H9 (cell line): ENCODE data around the gene UBE4B. TPM values are rescaled to one million over a fixed set of nuclear protein-coding genes. Genes with fewer than 3 reads are reported as not detected.
A peak's percentile ranks its signal among the peaks of the same experiment; 100 is the strongest.

ENCODE experiments used
- DNase-seq: peaks from one replicate; pipeline ENCODE4 v3.0.0-alpha.2; 2017
- H2AFZ ChIP-seq: one replicate; pipeline ENCODE4 v1.6.1; 2013; ENCODE audit warnings: mild to moderate bottlenecking, low read length, control low read depth, moderate library complexity
- H2AK5ac ChIP-seq: 2 replicates; pipeline ENCODE4 v1.6.1; 2013; ENCODE audit warnings: low read length, control low read depth, mixed read lengths; ENCODE audit not compliant: insufficient read length
- H2BK120ac ChIP-seq: one replicate; pipeline ENCODE4 v1.6.1; 2013; ENCODE audit warnings: low read depth, mild to moderate bottlenecking, low read length, control low read depth, inconsistent platforms; ENCODE audit not compliant: poor library complexity, severe bottlenecking
- H2BK12ac ChIP-seq: 2 replicates; pipeline ENCODE4 v1.6.1; 2013; ENCODE audit warnings: low read length, control low read depth, mixed read lengths, low read depth; ENCODE audit not compliant: insufficient read length
- H2BK15ac ChIP-seq: 2 replicates; pipeline ENCODE4 v1.6.1; 2013; ENCODE audit warnings: low read depth, low read length, control low read depth
- H2BK20ac ChIP-seq: one replicate; pipeline ENCODE4 v1.6.1; 2013; ENCODE audit warnings: low read depth, mild to moderate bottlenecking, low read length, control low read depth, inconsistent platforms; ENCODE audit not compliant: poor library complexity, severe bottlenecking
- H2BK5ac ChIP-seq: 2 replicates; pipeline ENCODE4 v1.6.1; 2013; ENCODE audit warnings: low read length, control low read depth, mixed read lengths; ENCODE audit not compliant: insufficient read length
- H3K14ac ChIP-seq: 2 replicates; pipeline ENCODE4 v1.6.1; 2013; ENCODE audit warnings: low read length, control low read depth; ENCODE audit not compliant: insufficient read depth
- H3K18ac ChIP-seq: 2 replicates; pipeline ENCODE4 v1.6.1; 2013; ENCODE audit warnings: low read depth, mild to moderate bottlenecking, mixed read lengths, low read length, control low read depth; ENCODE audit not compliant: insufficient read length
- H3K23ac ChIP-seq: 2 replicates; pipeline ENCODE4 v1.6.1; 2013; ENCODE audit warnings: low read length, control low read depth, mixed read lengths, low read depth; ENCODE audit not compliant: insufficient read length
- H3K23me2 ChIP-seq: 2 replicates; pipeline ENCODE4 v1.6.1; 2013; ENCODE audit warnings: low read depth, mild to moderate bottlenecking, mixed read lengths, low read length, control low read depth; ENCODE audit not compliant: insufficient read length, poor library complexity, severe bottlenecking
- H3K27ac ChIP-seq: 2 replicates; pipeline ENCODE4 v1.5.1; 2013; ENCODE audit warnings: low read length, control low read depth, mixed read lengths, low read depth; ENCODE audit not compliant: insufficient read length
- H3K27me3 ChIP-seq: 2 replicates; pipeline ENCODE4 v1.6.1; 2013; ENCODE audit warnings: low read length, control low read depth, inconsistent platforms; ENCODE audit not compliant: insufficient read depth
- H3K4ac ChIP-seq: 2 replicates; pipeline ENCODE4 v1.6.1; 2013; ENCODE audit warnings: low read depth, mild to moderate bottlenecking, control low read depth, inconsistent platforms, low read length, moderate library complexity
- H3K4me1 ChIP-seq: 2 replicates; pipeline ENCODE4 v1.6.1; 2013; ENCODE audit warnings: low read length, control low read depth, inconsistent platforms; ENCODE audit not compliant: insufficient read depth
- H3K4me2 ChIP-seq: 2 replicates; pipeline ENCODE4 v1.6.1; 2013; ENCODE audit warnings: low read length, control low read depth, mixed read lengths; ENCODE audit not compliant: insufficient read length, insufficient read depth
- H3K56ac ChIP-seq: 2 replicates; pipeline ENCODE4 v1.6.1; 2013; ENCODE audit warnings: low read depth, mild to moderate bottlenecking, mixed read lengths, low read length, control low read depth; ENCODE audit not compliant: insufficient read length
- H3K79me1 ChIP-seq: 2 replicates; pipeline ENCODE4 v1.6.1; 2013; ENCODE audit warnings: low read depth, mild to moderate bottlenecking, moderate library complexity, low read length, control low read depth, inconsistent platforms; ENCODE audit not compliant: insufficient read depth, poor library complexity, severe bottlenecking
- H3K79me2 ChIP-seq: 2 replicates; pipeline ENCODE4 v1.6.1; 2013; ENCODE audit warnings: low read length, control low read depth, inconsistent platforms; ENCODE audit not compliant: insufficient read depth
- H3K9ac ChIP-seq: 2 replicates; pipeline ENCODE4 v1.6.1; 2013; ENCODE audit warnings: low read length, control low read depth, mixed read lengths; ENCODE audit not compliant: insufficient read length; ENCODE audit errors: extremely low read depth
- H3K9me3 ChIP-seq: one replicate; pipeline ENCODE4 v1.6.1; 2013; ENCODE audit warnings: low read depth, low read length, inconsistent platforms; ENCODE audit not compliant: control insufficient read depth
- H3T11ph ChIP-seq: one replicate; pipeline ENCODE4 v1.6.1; 2013; ENCODE audit warnings: mild to moderate bottlenecking, low read length, control low read depth, inconsistent platforms
- H4K20me1 ChIP-seq: one replicate; pipeline ENCODE4 v1.6.1; 2013; ENCODE audit not compliant: control insufficient read depth, insufficient read length, insufficient read depth
- H4K5ac ChIP-seq: 2 replicates; pipeline ENCODE4 v1.6.1; 2013; ENCODE audit warnings: low read depth, mild to moderate bottlenecking, mixed read lengths, low read length, control low read depth; ENCODE audit not compliant: insufficient read length
- H4K8ac ChIP-seq: replicated peaks from 2 replicates; pipeline ENCODE4 v1.6.1; 2013; ENCODE audit warnings: low read length, control low read depth, mixed read lengths, low read depth; ENCODE audit not compliant: insufficient read length
- H4K91ac ChIP-seq: 2 replicates; pipeline ENCODE4 v1.6.1; 2013; ENCODE audit warnings: low read depth, mild to moderate bottlenecking, moderate library complexity, mixed read lengths, low read length, control low read depth; ENCODE audit not compliant: insufficient read length
- H3K27ac Mint-ChIP-seq, 3 experiments: 2 replicates in 2 of 3; 3 replicates in 1 of 3; pipeline ENCODE4 v1.8.0; 2020 to 2021; ENCODE audit warnings: mixed read lengths in 3 of 3, mild to moderate bottlenecking in 1 of 3, moderate library complexity in 1 of 3
- H3K27me3 Mint-ChIP-seq: 2 replicates; pipeline ENCODE4 v1.8.0; 2021; ENCODE audit warnings: low read depth, mild to moderate bottlenecking, moderate library complexity, mixed read lengths
- H3K36me3 Mint-ChIP-seq, 3 experiments: 2 replicates in 2 of 3; 3 replicates in 1 of 3; pipeline ENCODE4 v1.8.0; 2020 to 2021; ENCODE audit warnings: low read depth in 3 of 3, mixed read lengths in 3 of 3; ENCODE audit not compliant: insufficient read depth in 1 of 3
- H3K4me1 Mint-ChIP-seq, 2 experiments: 2 replicates each; pipeline ENCODE4 v1.8.0; 2020; ENCODE audit warnings: mixed read lengths in 2 of 2
- H3K4me3 Mint-ChIP-seq, 2 experiments: 2 replicates in 1 of 2; 3 replicates in 1 of 2; pipeline ENCODE4 v1.8.0; 2020 to 2021; ENCODE audit warnings: mild to moderate bottlenecking in 2 of 2, mixed read lengths in 2 of 2, moderate library complexity in 1 of 2
- H3K9me3 Mint-ChIP-seq, 2 experiments: 2 replicates in 1 of 2; 3 replicates in 1 of 2; pipeline ENCODE4 v1.8.0; 2020; ENCODE audit warnings: mild to moderate bottlenecking in 2 of 2, mixed read lengths in 2 of 2, moderate library complexity in 1 of 2
- CTCF ChIP-seq: fragments of 200-600 bp; sonication (generic); conservative IDR thresholded peaks from 3 replicates; pipeline ENCODE4 v1.8.0; 2021; ENCODE audit warnings: antibody characterized with exemption, mild to moderate bottlenecking
- WGBS: extraction: QIAGEN DNeasy Blood & Tissue Kit; methylation state at CpG from one replicate; pipeline ENCODE4 v1.1.7; 2013; ENCODE audit warnings: missing lambda C conversion rate, low lambda C conversion rate, mixed read lengths; ENCODE audit not compliant: insufficient read length; ENCODE audit errors: extremely low coverage; 5-methylcytosine and 5-hydroxymethylcytosine counted together
- total RNA-seq: library from RNA; stranded (reverse); gene quantifications from 2 replicates; pipeline ENCODE4 v1.2.1, GENCODE V29; 2021

The UBE4B gene
- total RNA-seq, 1 experiment from 2014 or later, result 67.6 TPM

GRCh38 chr1:9996624-9997582 lies 35.9 kb upstream of the UBE4B start, which contains the start of gene RBP7:
Gene RBP7, plus strand, starts transcription at chr1:9997228. Its CDS starts 31 bp downstream, at chr1:9997259.
- Histone ChIP-seq H3K79me2 (no peaks in the 10 kb centered on the region), H2BK120ac (peak within 1 kb of the TSS; percentile 25), H4K20me1 (no peaks in the 10 kb centered on the region), H2AK5ac (no peak within 1 kb of the TSS), H3K27me3 (peaks cover 17% of the 10 kb centered on the region; the same call in 1 of the 2 replicates), H3T11ph (no peak within 1 kb of the TSS), H2BK20ac (no peak within 1 kb of the TSS), H2BK15ac (no peak within 1 kb of the TSS), H3K4me1 (no peaks in the 10 kb centered on the region; the same call in 1 of the 2 replicates), H3K56ac (no peak within 1 kb of the TSS), H3K4ac (no peak within 1 kb of the TSS), H2BK5ac (no peak within 1 kb of the TSS), H3K27ac (no peak within 1 kb of the TSS), H3K4me2 (peak within 1 kb of the TSS; percentile 32), H2AFZ (no peak within 1 kb of the TSS), H3K18ac (peak within 1 kb of the TSS; percentile 50), H4K8ac (no peak within 1 kb of the TSS), H3K9me3 (no peaks in the 10 kb centered on the region), H3K79me1 (no peaks in the 10 kb centered on the region), H2BK12ac (no peak within 1 kb of the TSS), H3K14ac (no peak within 1 kb of the TSS), H3K23ac (no peak within 1 kb of the TSS), H4K5ac (no peak within 1 kb of the TSS), H4K91ac (no peak within 1 kb of the TSS), H3K9ac (no peak within 1 kb of the TSS), H3K23me2 (no peaks in the 10 kb centered on the region)
- Mint-ChIP-seq H3K27ac (no peak within 1 kb of the TSS; a peak in 1 of 7 replicates), H3K27me3 (peaks cover 60% of the 10 kb centered on the region), H3K4me1 (peaks cover 4 to 5% of the 10 kb centered on the region in 2 experiments), H3K36me3 (no peaks in the 10 kb centered on the region; a peak in 1 of 7 replicates), H3K9me3 (peaks cover 0 to 2% of the 10 kb centered on the region in 2 experiments; a peak in 2 of 5 replicates), H3K4me3 (peak within 1 kb of the TSS; percentile 68 to 89)
- TF ChIP-seq CTCF, result no peak
- WGBS, result no CpG with 5 or more reads among the region's 71 CpGs
- DNase-seq, result peak; percentile 59
